Immature natural killer cell (primary cell): ENCODE measurements around the gene PURA. TPM values are rescaled to one million over a fixed set of nuclear protein-coding genes. Genes with fewer than 3 reads are reported as not detected.
A peak's percentile ranks its signal among the peaks of the same experiment; 100 is the strongest.

Source experiments
- DNase-seq, 3 donors: peaks; one replicate each; pipeline ENCODE4 v3.0.0; 2022; ENCODE audit warnings: mixed read lengths in 1 of 3
- H3K27ac Mint-ChIP-seq, 6 donors: one replicate each; pipeline ENCODE4 v1.8.0; 2020; ENCODE audit warnings: mixed read lengths in 6 of 6, mild to moderate bottlenecking in 5 of 6, inconsistent platforms in 4 of 6, moderate library complexity in 3 of 6
- H3K27me3 Mint-ChIP-seq, 3 donors: one replicate each; pipeline ENCODE4 v1.8.0; 2020 to 2021; ENCODE audit warnings: low read depth in 3 of 3, mild to moderate bottlenecking in 3 of 3, mixed read lengths in 3 of 3, moderate library complexity in 3 of 3, inconsistent platforms in 1 of 3
- H3K36me3 Mint-ChIP-seq, 3 donors: one replicate each; pipeline ENCODE4 v1.8.0; 2020; ENCODE audit warnings: mixed read lengths in 3 of 3, inconsistent platforms in 2 of 3, mild to moderate bottlenecking in 2 of 3
- H3K4me1 Mint-ChIP-seq, 2 donors: one replicate each; pipeline ENCODE4 v1.8.0; 2020; ENCODE audit warnings: inconsistent platforms in 2 of 2, mild to moderate bottlenecking in 2 of 2, mixed read lengths in 2 of 2, moderate library complexity in 1 of 2
- H3K4me3 Mint-ChIP-seq, 5 donors: one replicate each; pipeline ENCODE4 v1.8.0; 2020; ENCODE audit warnings: mild to moderate bottlenecking in 5 of 5, mixed read lengths in 5 of 5, inconsistent platforms in 3 of 5, moderate library complexity in 3 of 5
- H3K9me3 Mint-ChIP-seq, 6 donors: one replicate each; pipeline ENCODE4 v1.8.0; 2020; ENCODE audit warnings: mild to moderate bottlenecking in 6 of 6, mixed read lengths in 6 of 6, inconsistent platforms in 4 of 6, moderate library complexity in 3 of 6
- polyA plus RNA-seq, 3 donors: library from polyadenylated mRNA; unstranded; fragments of 300-500 nt; fragmentation: Illumina TruSeq; gene quantifications; one replicate each; pipeline ENCODE4 v1.2.3, GENCODE V29; 2021

Gene PURA
- polyA plus RNA-seq = 1 to 10 TPM; 2.0 to 3.7 (median 3.4) TPM

- peak; percentile 96 to 97 (median 97) for DNase-seq
- Mint-ChIP-seq H3K27me3 (peaks cover 7 to 34% (median 18%) of the 10 kb centered on the region in 3 donors), H3K9me3 (no peaks in the 10 kb centered on the region), H3K4me3 (peak within 1 kb of the TSS; percentile 93 to 96 (median 95)), H3K4me1 (peaks cover 57 to 66% of the 10 kb centered on the region in 2 donors), H3K36me3 (no peaks in the 10 kb centered on the region), H3K27ac (peak within 1 kb of the TSS; percentile 94 to 98 (median 96))
These were observed at the start of gene PURA for GRCh38 chr5:140113699-140114263. TSS of gene PURA (plus strand) at chr5:140114109. CDS start at chr5:140114182, 73 bp downstream.

GRCh38 chr5:140072812-140073211, 41.1 kb upstream of the PURA start:
- Mint-ChIP-seq H3K27me3 (peaks cover 6 to 13% (median 11%) of the 10 kb centered on the region in 3 donors), H3K27ac (no peak overlapping the region), H3K4me3 (no peak overlapping the region), H3K9me3 (no peaks in the 10 kb centered on the region), H3K4me1 (no peaks in the 10 kb centered on the region), H3K36me3 (no peaks in the 10 kb centered on the region)
- DNase-seq = no peak

DNA sequence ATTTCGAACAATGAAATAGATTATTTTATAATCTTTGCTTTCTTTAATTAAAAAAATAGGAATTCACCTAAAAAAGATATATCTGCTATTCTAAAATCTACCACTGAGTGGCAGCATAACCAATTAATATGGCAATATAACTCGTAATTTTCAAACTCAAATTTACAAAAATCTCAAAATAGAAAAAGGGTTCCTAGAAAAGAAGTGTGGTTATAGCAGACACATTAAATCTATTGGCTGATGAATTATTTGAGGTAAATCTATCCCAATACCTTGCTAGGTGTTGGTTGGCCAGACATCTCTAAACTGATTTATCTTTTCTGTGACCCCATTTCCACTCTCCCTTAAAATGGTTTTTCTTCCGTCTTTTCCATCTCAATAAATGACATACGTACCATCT, 40.6 kb upstream of the PURA start:
- H3K4me3 Mint-ChIP-seq = no peak overlapping the region
- H3K27me3 Mint-ChIP-seq = peaks cover 3 to 12% (median 11%) of the 10 kb centered on the region in 3 donors
- DNase-seq = peak; percentile 28 to 39 (median 37)
- no peak overlapping the region for H3K27ac Mint-ChIP-seq
- H3K9me3 Mint-ChIP-seq = no peaks in the 10 kb centered on the region
- H3K4me1 Mint-ChIP-seq = no peaks in the 10 kb centered on the region
- no peaks in the 10 kb centered on the region for H3K36me3 Mint-ChIP-seq

GRCh38 chr5:140075371-140075770, 38.5 kb upstream of the PURA start:
- no peak overlapping the region for H3K27ac Mint-ChIP-seq
- H3K4me3 Mint-ChIP-seq = no peak overlapping the region
- DNase-seq = no peak
- no peaks in the 10 kb centered on the region for H3K4me1 Mint-ChIP-seq
- peaks cover 7 to 9% (median 9%) of the 10 kb centered on the region in 3 donors for H3K27me3 Mint-ChIP-seq
- no peaks in the 10 kb centered on the region for H3K36me3 Mint-ChIP-seq
- H3K9me3 Mint-ChIP-seq = no peaks in the 10 kb centered on the region

DNA sequence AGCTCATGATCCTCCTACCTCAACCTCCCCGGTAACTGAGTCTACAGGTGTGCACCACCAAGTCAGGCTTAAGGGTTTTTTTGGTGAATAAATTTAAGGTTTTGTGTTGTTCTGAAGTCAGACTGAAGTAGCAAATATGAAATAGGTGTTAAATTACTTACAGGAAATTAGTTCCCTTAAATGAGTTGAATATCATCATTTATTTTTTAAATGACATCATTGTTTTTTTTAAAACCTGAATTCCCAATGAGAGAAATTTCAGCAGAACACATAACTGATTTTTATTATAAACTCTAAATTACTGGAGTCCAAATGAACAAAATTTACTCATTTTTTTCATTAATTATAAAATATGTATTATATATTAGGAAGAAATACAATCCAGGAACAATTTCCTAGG, 37.8 kb upstream of the PURA start:
- Mint-ChIP-seq H3K9me3 (no peaks in the 10 kb centered on the region), H3K27me3 (peaks cover 5 to 12% (median 9%) of the 10 kb centered on the region in 3 donors), H3K27ac (no peak overlapping the region), H3K36me3 (no peaks in the 10 kb centered on the region), H3K4me3 (no peak overlapping the region), H3K4me1 (no peaks in the 10 kb centered on the region)
- DNase-seq = no peak

DNA sequence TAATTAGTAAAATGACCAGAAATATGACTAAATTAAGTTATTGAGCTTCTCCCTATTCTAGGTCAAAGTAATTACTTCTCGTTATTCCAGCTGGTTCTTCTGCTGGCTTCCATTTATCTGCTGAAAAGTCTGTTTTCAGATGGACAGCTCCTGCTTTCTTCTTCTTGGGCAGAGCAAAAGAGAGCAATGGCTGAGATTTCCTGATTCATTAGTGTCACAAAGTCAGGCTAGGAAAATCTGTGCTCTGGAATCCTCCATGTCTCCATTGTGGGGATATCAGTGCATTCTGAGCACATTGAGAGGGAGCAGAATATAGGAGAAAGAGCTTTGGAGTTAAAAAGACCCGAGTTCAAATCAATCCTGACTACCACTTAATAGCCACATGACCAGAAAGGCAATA, 37.1 kb upstream of the PURA start:
- no peaks in the 10 kb centered on the region for H3K4me1 Mint-ChIP-seq

GRCh38 chr5:140083120-140083519, 30.8 kb upstream of the PURA start:
- H3K9me3 Mint-ChIP-seq = no peaks in the 10 kb centered on the region
- H3K27me3 Mint-ChIP-seq = peaks cover 7 to 16% (median 10%) of the 10 kb centered on the region in 3 donors
- DNase-seq = no peak
- no peak overlapping the region for H3K4me3 Mint-ChIP-seq
- H3K27ac Mint-ChIP-seq = no peak overlapping the region
- H3K36me3 Mint-ChIP-seq = no peaks in the 10 kb centered on the region
- no peaks in the 10 kb centered on the region for H3K4me1 Mint-ChIP-seq

More for the DNA sequence above, 37.1 kb upstream of the PURA start:
- no peak for DNase-seq
- Mint-ChIP-seq H3K27ac (no peak overlapping the region), H3K36me3 (no peaks in the 10 kb centered on the region), H3K9me3 (no peaks in the 10 kb centered on the region), H3K27me3 (peaks cover 5 to 12% (median 9%) of the 10 kb centered on the region in 3 donors), H3K4me3 (no peak overlapping the region)

GRCh38 chr5:140083650-140084049, 30.3 kb upstream of the PURA start:
- Mint-ChIP-seq H3K27me3 (peaks cover 7 to 16% (median 10%) of the 10 kb centered on the region in 3 donors), H3K9me3 (no peaks in the 10 kb centered on the region), H3K27ac (no peak overlapping the region), H3K4me1 (no peaks in the 10 kb centered on the region), H3K36me3 (no peaks in the 10 kb centered on the region), H3K4me3 (no peak overlapping the region)
- no peak for DNase-seq

DNA sequence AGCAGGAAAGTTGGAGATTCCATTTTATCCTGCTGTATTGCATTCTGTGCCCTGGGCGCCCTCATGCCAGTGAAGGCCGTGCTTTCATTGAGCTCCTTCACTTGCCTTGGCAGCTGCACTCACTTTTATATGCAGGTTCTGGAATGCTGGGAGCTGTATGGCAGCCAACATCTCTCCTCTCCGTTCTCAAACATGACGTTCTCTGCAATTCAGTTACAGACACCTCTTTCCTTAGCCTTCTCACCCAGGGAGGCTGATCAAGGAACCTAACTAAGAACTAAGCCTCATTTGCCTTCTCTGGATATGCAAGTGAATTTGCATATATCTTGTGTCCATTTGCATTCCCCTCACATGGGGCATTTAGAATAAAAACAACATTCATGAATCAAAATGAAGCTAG, 29.4 kb upstream of the PURA start:
- Mint-ChIP-seq H3K9me3 (peaks cover 2 to 7% (median 5%) of the 10 kb centered on the region in 6 donors), H3K36me3 (peaks cover 0 to 7% (median 6%) of the 10 kb centered on the region in 3 donors), H3K4me1 (no peaks in the 10 kb centered on the region), H3K27me3 (peaks cover 5 to 12% (median 10%) of the 10 kb centered on the region in 3 donors), H3K27ac (no peak overlapping the region), H3K4me3 (no peak overlapping the region)
- no peak for DNase-seq

DNA sequence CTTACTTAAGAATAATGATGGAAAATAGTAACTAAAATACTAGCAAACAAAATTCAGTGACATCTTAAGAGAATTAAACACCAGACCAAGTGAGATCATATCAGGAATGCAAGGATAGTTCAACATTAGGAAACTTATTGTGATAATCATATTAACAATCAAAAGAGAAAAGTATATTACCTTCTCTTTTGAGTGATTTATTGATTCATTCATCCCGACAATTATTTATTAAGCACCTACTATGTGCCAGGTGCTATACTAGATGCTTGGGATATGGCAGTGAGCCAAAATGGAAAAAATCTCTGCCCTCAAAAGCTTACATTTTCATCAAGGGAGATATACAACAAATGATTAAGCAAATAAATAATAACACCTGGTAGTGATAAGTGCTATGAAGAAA, 23.7 kb upstream of the PURA start:
- no peak overlapping the region for H3K4me3 Mint-ChIP-seq
- DNase-seq = no peak
- peaks cover 0 to 15% (median 5%) of the 10 kb centered on the region in 3 donors for H3K27me3 Mint-ChIP-seq
- H3K36me3 Mint-ChIP-seq = peaks cover 10 to 15% (median 12%) of the 10 kb centered on the region in 3 donors
- H3K27ac Mint-ChIP-seq = no peak overlapping the region
- H3K4me1 Mint-ChIP-seq = no peaks in the 10 kb centered on the region
- peaks cover 12 to 29% (median 15%) of the 10 kb centered on the region in 6 donors for H3K9me3 Mint-ChIP-seq

- Mint-ChIP-seq H3K27ac (no peak overlapping the region), H3K4me1 (no peaks in the 10 kb centered on the region), H3K9me3 (peaks cover 12 to 29% (median 15%) of the 10 kb centered on the region in 6 donors), H3K4me3 (no peak overlapping the region), H3K27me3 (peaks cover 0 to 6% (median 0%) of the 10 kb centered on the region in 3 donors), H3K36me3 (peaks cover 10 to 15% (median 12%) of the 10 kb centered on the region in 3 donors)
- no peak for DNase-seq
These were observed 20.7 kb upstream of the PURA start for GRCh38 chr5:140093179-140093578.

DNA sequence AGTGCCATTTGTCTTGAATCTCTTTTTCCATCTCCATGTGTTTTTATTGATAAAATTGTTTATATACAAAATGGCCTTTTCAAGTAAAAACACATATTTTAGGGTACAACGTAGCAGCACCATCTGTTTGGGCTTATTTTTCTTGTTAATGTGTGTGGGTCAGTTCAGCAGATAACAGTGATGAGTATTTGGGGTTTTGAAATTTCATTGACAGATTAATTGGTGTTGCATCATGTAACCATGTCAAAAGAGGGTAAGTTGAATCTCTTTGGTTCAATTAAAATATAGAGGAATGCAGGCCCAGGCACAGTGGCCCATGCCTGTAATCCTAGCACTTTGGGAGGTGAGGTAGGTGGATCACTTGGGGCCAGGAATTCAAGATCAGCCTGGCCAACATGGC, 20.0 kb upstream of the PURA start:
- Mint-ChIP-seq H3K36me3 (peaks cover 10 to 15% (median 12%) of the 10 kb centered on the region in 3 donors), H3K4me3 (no peak overlapping the region), H3K4me1 (no peaks in the 10 kb centered on the region), H3K27me3 (peaks cover 0 to 7% (median 0%) of the 10 kb centered on the region in 3 donors), H3K27ac (no peak overlapping the region), H3K9me3 (peaks cover 12 to 29% (median 15%) of the 10 kb centered on the region in 6 donors)
- no peak for DNase-seq

GRCh38 chr5:140094889-140095288, 19.0 kb upstream of the PURA start:
- DNase-seq = no peak
- H3K27me3 Mint-ChIP-seq = peaks cover 0 to 9% (median 0%) of the 10 kb centered on the region in 3 donors
- no peak overlapping the region for H3K27ac Mint-ChIP-seq
- no peaks in the 10 kb centered on the region for H3K4me1 Mint-ChIP-seq
- H3K36me3 Mint-ChIP-seq = peaks cover 4 to 10% (median 8%) of the 10 kb centered on the region in 3 donors
- H3K9me3 Mint-ChIP-seq = peaks cover 5 to 19% (median 10%) of the 10 kb centered on the region in 6 donors
- H3K4me3 Mint-ChIP-seq = no peak overlapping the region

GRCh38 chr5:140101179-140101578, 12.7 kb upstream of the PURA start:
- Mint-ChIP-seq H3K27me3 (peaks cover 0 to 3% (median 0%) of the 10 kb centered on the region in 3 donors), H3K27ac (no peak overlapping the region), H3K4me1 (peaks cover 2 to 4% of the 10 kb centered on the region in 2 donors), H3K9me3 (no peaks in the 10 kb centered on the region), H3K4me3 (no peak overlapping the region), H3K36me3 (peaks cover 3 to 7% (median 3%) of the 10 kb centered on the region in 3 donors)
- DNase-seq = no peak

GRCh38 chr5:140103154-140103553, 10.8 kb upstream of the PURA start:
- peaks cover 3 to 7% (median 3%) of the 10 kb centered on the region in 3 donors for H3K36me3 Mint-ChIP-seq
- H3K4me3 Mint-ChIP-seq = no peak overlapping the region
- H3K9me3 Mint-ChIP-seq = no peaks in the 10 kb centered on the region
- DNase-seq = no peak
- peaks cover 7 to 11% (median 10%) of the 10 kb centered on the region in 3 donors for H3K27me3 Mint-ChIP-seq
- peak overlapping the region in 1 of 6 donors; percentile 74 for H3K27ac Mint-ChIP-seq
- peaks cover 15 to 19% of the 10 kb centered on the region in 2 donors for H3K4me1 Mint-ChIP-seq
